Endodermal cell (in vitro differentiated cells): Measurements from ENCODE around the gene CLP1. TPM values are rescaled to one million over a fixed set of nuclear protein-coding genes. Genes with fewer than 3 reads are reported as not detected.

Experiments
- DNase-seq: peaks from one replicate; pipeline ENCODE4 v3.0.0-alpha.2; 2017
- H3K27ac ChIP-seq: 2 replicates; pipeline ENCODE4 v1.5.1; 2013; ENCODE audit warnings: mild to moderate bottlenecking, low read depth, low read length, moderate library complexity
- H3K27me3 ChIP-seq: 2 replicates; pipeline ENCODE4 v1.6.1; 2013; ENCODE audit warnings: mild to moderate bottlenecking, low read length, moderate library complexity; ENCODE audit not compliant: insufficient read depth, control insufficient read depth, poor library complexity, severe bottlenecking
- H3K36me3 ChIP-seq: 2 replicates; pipeline ENCODE4 v1.7.0; 2013; ENCODE audit warnings: mild to moderate bottlenecking, low read length, moderate library complexity; ENCODE audit not compliant: control insufficient read depth, insufficient read depth
- H3K4me1 ChIP-seq: one replicate; pipeline ENCODE4 v1.7.0; 2013; ENCODE audit warnings: low read length; ENCODE audit not compliant: control insufficient read depth, insufficient read depth
- H3K4me3 ChIP-seq: 2 replicates; pipeline ENCODE4 v1.5.1; 2013; ENCODE audit warnings: mild to moderate bottlenecking, low read length, moderate library complexity
- H3K9ac ChIP-seq: 2 replicates; pipeline ENCODE4 v1.6.1; 2013; ENCODE audit warnings: mild to moderate bottlenecking, low read length, moderate library complexity; ENCODE audit not compliant: poor library complexity, severe bottlenecking; ENCODE audit errors: extremely low read depth
- H3K9me3 ChIP-seq: 2 replicates; pipeline ENCODE4 v1.6.1; 2013; ENCODE audit warnings: mild to moderate bottlenecking, low read length, moderate library complexity; ENCODE audit not compliant: control insufficient read depth
- H3K27ac Mint-ChIP-seq: 2 replicates; pipeline ENCODE4 v1.8.0; 2020; ENCODE audit warnings: mixed read lengths
- H3K27me3 Mint-ChIP-seq: 2 replicates; pipeline ENCODE4 v1.8.0; 2021; ENCODE audit warnings: mild to moderate bottlenecking, mixed read lengths; ENCODE audit not compliant: insufficient read depth
- H3K36me3 Mint-ChIP-seq: 2 replicates; pipeline ENCODE4 v1.8.0; 2020; ENCODE audit warnings: low read depth, mixed read lengths
- H3K4me1 Mint-ChIP-seq: 2 replicates; pipeline ENCODE4 v1.8.0; 2020; ENCODE audit warnings: mixed read lengths
- H3K4me3 Mint-ChIP-seq: 2 replicates; pipeline ENCODE4 v1.8.0; 2020; ENCODE audit warnings: mild to moderate bottlenecking, moderate library complexity, mixed read lengths
- H3K9me3 Mint-ChIP-seq: 2 replicates; pipeline ENCODE4 v1.8.0; 2020; ENCODE audit warnings: mild to moderate bottlenecking, mixed read lengths
- CTCF ChIP-seq: fragments of 200-600 bp; sonication (generic); conservative IDR thresholded peaks from 2 replicates; pipeline ENCODE4 v1.5.0; 2021; ENCODE audit warnings: antibody characterized with exemption, mild to moderate bottlenecking
- WGBS, 2 experiments: methylation state at CpG; one replicate each; pipeline versions ENCODE4 v1.1.5 to v1.1.7; 2013; ENCODE audit warnings: missing lambda C conversion rate in 2 of 2, mixed read lengths in 1 of 2; ENCODE audit not compliant: insufficient coverage in 1 of 2, insufficient read length in 1 of 2; 5-methylcytosine and 5-hydroxymethylcytosine counted together
- total RNA-seq, 2 donors: library from RNA; stranded (reverse); fragmentation: NEBNext Ultra II Directional in 1 of 2; extraction: Animal tissue kit (Norgen Biotek cat#: 25700) in 1 of 2; gene quantifications; 2 replicates in 1 of 2; 3 replicates in 1 of 2; pipeline ENCODE4 v1.2.1, GENCODE V29; 2021

The CLP1 gene
- total RNA-seq, 2 donors from 2014 or later = 23.7 to 25.2 TPM

- peaks cover 8% of the 10 kb centered on the region for H3K27me3 Mint-ChIP-seq
- no peaks in the 10 kb centered on the region for H3K36me3 Mint-ChIP-seq
- Histone ChIP-seq H3K27ac (no peak overlapping the region), H3K4me1 (peaks cover 11% of the 10 kb centered on the region), H3K4me3 (no peak overlapping the region), H3K9ac (no peak overlapping the region), H3K27me3 (no peaks in the 10 kb centered on the region), H3K36me3 (no peaks in the 10 kb centered on the region), H3K9me3 (no peaks in the 10 kb centered on the region)
- H3K9me3 Mint-ChIP-seq = no peaks in the 10 kb centered on the region
- H3K4me3 Mint-ChIP-seq = no peak overlapping the region
- peak overlapping the region; percentile 4 for H3K27ac Mint-ChIP-seq
- peaks cover 38% of the 10 kb centered on the region for H3K4me1 Mint-ChIP-seq
- 98 to 100% methylated on average over 1 to 3 of the region's 3 CpGs for WGBS, 2 experiments
- DNase-seq = no peak
- TF ChIP-seq CTCF = no peak
These were observed 4.9 kb upstream of the CLP1 start for GRCh38 chr11:57652662-57653061.

- no peaks in the 10 kb centered on the region for H3K36me3 ChIP-seq
- H3K27me3 ChIP-seq = no peaks in the 10 kb centered on the region
- Mint-ChIP-seq H3K27me3 (peaks cover 8% of the 10 kb centered on the region), H3K4me3 (no peak overlapping the region), H3K27ac (peak overlapping the region; percentile 4), H3K36me3 (no peaks in the 10 kb centered on the region), H3K9me3 (no peaks in the 10 kb centered on the region), H3K4me1 (peaks cover 35% of the 10 kb centered on the region)
- H3K4me1 ChIP-seq = peaks cover 7% of the 10 kb centered on the region
- 49 to 63% methylated on average over 1 to 2 of the region's 3 CpGs for WGBS, 2 experiments
- no peak overlapping the region for H3K9ac ChIP-seq
- H3K4me3 ChIP-seq = no peak overlapping the region
- TF ChIP-seq CTCF = no peak
- DNase-seq = no peak
- no peaks in the 10 kb centered on the region for H3K9me3 ChIP-seq
- no peak overlapping the region for H3K27ac ChIP-seq
These were observed 4.4 kb upstream of the CLP1 start for GRCh38 chr11:57653163-57653562.

GRCh38 chr11:57656885-57657193, 723 bp upstream of the CLP1 start:
- DNase-seq = no peak
- Histone ChIP-seq H3K4me1 (no peaks in the 10 kb centered on the region), H3K4me3 (peak overlapping the region; percentile 99), H3K9me3 (no peaks in the 10 kb centered on the region), H3K27ac (no peak overlapping the region), H3K36me3 (peaks cover 25% of the 10 kb centered on the region), H3K27me3 (no peaks in the 10 kb centered on the region), H3K9ac (peak overlapping the region; percentile 58)
- TF ChIP-seq CTCF = no peak
- Mint-ChIP-seq H3K36me3 (peaks cover 21% of the 10 kb centered on the region), H3K4me3 (peak overlapping the region; percentile 83), H3K27me3 (peaks cover 8% of the 10 kb centered on the region), H3K27ac (no peak overlapping the region), H3K4me1 (peaks cover 8% of the 10 kb centered on the region), H3K9me3 (no peaks in the 10 kb centered on the region)
- WGBS, 2 experiments = 48 to 76% methylated on average over 3 to 5 of the region's 5 CpGs
